ENCODE results near the gene GLRX5.

DNA sequence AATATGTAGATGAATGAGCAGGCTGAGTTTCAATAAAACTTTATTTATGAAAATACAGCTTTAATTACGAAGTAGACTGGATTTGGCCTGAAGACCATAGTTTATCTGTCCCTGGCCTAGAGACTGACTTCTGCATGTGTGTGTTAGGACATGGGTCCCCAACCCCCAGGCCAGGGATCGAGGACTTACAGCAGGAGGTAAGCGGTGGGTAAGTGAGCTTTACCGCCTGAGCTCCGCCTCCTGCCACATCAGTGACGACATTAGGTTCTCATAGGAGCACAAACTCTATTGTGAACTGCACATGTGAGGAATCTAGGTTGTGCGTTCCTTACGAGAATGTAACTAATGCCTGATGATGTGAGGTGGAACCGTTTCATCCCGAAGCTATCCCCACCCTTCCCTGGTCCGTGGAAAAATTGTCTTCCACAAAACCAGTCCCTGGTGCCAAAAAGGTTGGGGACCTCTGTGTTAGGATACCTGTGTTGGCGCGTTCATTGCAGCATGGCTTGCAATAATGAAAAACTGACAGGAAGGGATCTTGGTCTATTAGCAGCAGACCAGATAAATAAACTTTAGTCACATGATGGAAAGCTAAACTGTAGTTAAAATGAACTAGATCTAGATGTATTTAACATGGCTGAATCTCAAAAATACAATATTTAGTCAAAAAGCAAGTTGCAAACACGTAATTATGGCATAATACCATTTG is 4.1 kb downstream of the GLRX5 start:
- TF ChIP-seq GATA2 (IDR thresholded peaks at IDR 0.05; ENCODE audit: low read depth, low read length) (no peak), GATA3 (IDR thresholded peaks at IDR 0.05; ENCODE audit: low read depth, low read length) (no peak)

All from SH-SY5Y (cell line).